Measurements from ENCODE around the gene LRRC15.

The LRRC15 gene

DNA sequence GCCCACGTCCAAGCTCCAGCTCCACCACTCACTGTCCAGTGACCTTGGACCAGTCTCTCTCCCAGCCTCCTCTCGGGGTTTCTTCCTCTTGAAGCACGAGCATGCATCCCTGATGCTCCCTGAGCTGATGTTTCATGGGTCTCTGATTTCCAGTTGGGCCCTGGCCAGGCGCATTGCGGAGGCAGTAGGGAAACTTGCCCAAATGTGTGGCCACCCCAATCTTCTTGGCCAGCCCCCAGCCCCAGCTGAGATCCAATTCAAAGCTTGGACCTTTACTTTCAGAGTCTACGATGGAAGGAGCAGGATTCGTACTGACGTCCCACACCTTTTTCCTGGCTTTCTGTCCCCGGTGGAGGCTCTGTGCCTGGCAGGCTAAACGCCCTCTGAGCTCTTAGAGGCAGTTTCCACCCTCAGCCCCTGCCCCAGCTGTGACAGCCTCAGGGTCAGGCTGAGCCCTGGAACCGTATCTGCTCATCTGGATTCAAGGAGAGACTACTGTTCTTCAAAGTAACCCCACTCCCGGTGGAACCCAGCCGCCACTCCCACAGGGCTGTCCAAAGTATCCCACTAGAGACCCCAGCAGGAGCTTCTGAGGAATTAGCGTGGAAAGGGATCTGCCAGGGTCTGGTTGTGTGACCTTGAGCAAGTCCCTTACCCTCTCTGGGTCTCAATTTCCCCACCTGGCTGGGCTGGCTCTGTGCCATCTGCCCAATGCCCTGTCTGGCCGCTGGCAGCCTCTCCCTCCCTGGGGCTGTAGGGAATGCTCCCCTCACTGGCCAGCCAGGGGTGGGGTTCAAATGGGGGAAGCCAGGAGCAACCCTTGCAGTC is 55.8 kb downstream of the LRRC15 start:
- TF ChIP-seq, protein P1, sequence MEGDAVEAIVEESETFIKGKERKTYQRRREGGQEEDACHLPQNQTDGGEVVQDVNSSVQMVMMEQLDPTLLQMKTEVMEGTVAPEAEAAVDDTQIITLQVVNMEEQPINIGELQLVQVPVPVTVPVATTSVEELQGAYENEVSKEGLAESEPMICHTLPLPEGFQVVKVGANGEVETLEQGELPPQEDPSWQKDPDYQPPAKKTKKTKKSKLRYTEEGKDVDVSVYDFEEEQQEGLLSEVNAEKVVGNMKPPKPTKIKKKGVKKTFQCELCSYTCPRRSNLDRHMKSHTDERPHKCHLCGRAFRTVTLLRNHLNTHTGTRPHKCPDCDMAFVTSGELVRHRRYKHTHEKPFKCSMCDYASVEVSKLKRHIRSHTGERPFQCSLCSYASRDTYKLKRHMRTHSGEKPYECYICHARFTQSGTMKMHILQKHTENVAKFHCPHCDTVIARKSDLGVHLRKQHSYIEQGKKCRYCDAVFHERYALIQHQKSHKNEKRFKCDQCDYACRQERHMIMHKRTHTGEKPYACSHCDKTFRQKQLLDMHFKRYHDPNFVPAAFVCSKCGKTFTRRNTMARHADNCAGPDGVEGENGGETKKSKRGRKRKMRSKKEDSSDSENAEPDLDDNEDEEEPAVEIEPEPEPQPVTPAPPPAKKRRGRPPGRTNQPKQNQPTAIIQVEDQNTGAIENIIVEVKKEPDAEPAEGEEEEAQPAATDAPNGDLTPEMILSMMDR (IDR thresholded peaks at IDR 0.05) = no peak
- peaks cover 2% of the 10 kb centered on the region for H3K36me3 Mint-ChIP-seq (ENCODE audit: low read depth)
- peaks cover 69% of the 10 kb centered on the region for H3K4me1 Mint-ChIP-seq
- no peak for DNase-seq
- no peak overlapping the region for H3K27ac Mint-ChIP-seq
- peaks cover 48% of the 10 kb centered on the region for H3K27me3 Mint-ChIP-seq (ENCODE audit: low read depth, poor library complexity)
- peaks cover 13% of the 10 kb centered on the region for H3K9me3 Mint-ChIP-seq
- H3K4me3 Mint-ChIP-seq = no peak overlapping the region

DNA sequence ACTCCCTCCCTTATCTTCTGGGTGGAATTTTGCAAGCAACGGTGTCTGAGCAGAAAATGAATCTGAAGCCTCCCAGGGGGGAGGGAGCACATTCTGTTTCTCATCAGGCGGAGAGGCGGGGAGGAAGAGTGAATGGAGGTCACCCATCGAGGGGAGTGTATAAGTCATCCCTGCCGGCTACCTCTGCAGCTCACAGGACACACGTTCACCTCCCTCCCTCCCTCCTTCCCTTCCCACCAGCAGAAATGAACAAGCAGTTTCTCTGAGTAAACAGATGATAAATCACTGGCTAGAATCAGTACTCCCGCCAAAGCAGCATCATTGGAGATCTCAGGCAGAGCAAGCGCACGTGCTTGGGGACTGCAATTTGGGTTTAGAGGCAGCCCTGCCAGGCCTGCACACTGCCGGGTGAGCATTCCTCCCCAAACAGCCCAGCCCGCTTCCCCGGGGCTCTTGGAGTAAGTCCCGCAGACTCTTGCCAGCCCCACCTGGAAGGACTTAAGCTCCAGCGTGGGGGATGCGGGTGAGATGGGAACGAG is 56.7 kb downstream of the LRRC15 start:
- Mint-ChIP-seq H3K27ac (peak overlapping the region; percentile 89), H3K27me3 (ENCODE audit: low read depth, poor library complexity) (peaks cover 52% of the 10 kb centered on the region)

DNA sequence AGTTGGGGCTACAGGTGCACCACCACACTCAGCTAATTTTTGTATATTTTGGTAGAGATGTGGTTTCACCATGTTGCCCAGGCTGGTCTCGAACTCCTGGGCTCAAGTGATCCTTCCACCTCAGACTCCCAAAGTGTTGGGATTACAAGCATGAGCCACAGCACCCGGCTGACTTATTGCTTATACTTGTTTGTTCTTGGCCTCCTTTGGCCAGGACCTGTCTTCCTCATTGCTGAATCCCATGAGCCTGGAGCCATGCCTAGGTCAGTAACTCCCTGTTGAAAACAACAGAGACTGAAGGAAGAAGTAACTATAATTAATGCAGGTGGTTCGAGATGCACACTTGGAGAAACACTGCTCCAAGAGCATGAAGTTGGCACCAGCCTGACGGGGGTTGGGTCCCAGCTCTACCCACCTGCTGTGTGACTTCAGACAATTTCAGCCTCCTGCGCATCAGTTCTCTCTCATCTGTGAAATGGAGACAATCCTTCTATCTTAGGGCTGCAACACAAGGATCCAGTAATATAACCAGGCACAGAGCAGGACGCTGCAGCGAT is 57.3 kb downstream of the LRRC15 start:
- Mint-ChIP-seq H3K27me3 (ENCODE audit: low read depth, poor library complexity) (peaks cover 47% of the 10 kb centered on the region), H3K36me3 (ENCODE audit: low read depth) (no peaks in the 10 kb centered on the region), H3K9me3 (peaks cover under 1% of the 10 kb centered on the region), H3K27ac (peak overlapping the region; percentile 89), H3K4me1 (peaks cover 77% of the 10 kb centered on the region), H3K4me3 (peak overlapping the region; percentile 31)
- DNase-seq = no peak
- TF ChIP-seq, protein P1 (IDR thresholded peaks at IDR 0.05) = no peak

More for the DNA sequence above, 56.7 kb downstream of the LRRC15 start:
- no peak for DNase-seq
- Mint-ChIP-seq H3K4me1 (peaks cover 74% of the 10 kb centered on the region), H3K36me3 (ENCODE audit: low read depth) (no peaks in the 10 kb centered on the region), H3K4me3 (peak overlapping the region; percentile 31), H3K9me3 (peaks cover 6% of the 10 kb centered on the region)
- TF ChIP-seq, protein P1 (IDR thresholded peaks at IDR 0.05) = no peak

DNA sequence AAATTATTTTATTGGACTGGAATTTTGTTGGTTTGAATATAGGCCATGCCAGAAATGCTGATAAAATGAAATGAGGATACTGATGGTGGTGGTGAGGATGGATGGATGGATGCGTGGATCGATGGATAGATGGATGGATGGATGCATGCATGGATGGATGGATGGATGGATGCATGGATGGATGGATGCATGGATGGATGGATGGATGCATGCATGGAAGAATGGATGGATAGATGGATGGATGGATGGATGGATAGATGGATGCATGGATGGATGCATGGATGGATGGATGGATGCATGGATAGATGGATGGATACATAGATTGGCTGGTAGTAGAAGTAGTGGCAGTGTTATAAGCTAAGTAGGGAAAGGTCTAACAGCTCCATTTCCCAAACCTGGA is 58.5 kb downstream of the LRRC15 start:
- H3K9me3 Mint-ChIP-seq = no peaks in the 10 kb centered on the region
- no peak overlapping the region for H3K4me3 Mint-ChIP-seq
- DNase-seq = no peak
- TF ChIP-seq, protein P1 (IDR thresholded peaks at IDR 0.05) = no peak
- H3K4me1 Mint-ChIP-seq = peaks cover 81% of the 10 kb centered on the region
- H3K27ac Mint-ChIP-seq = no peak overlapping the region
- H3K36me3 Mint-ChIP-seq (ENCODE audit: low read depth) = no peaks in the 10 kb centered on the region
- H3K27me3 Mint-ChIP-seq (ENCODE audit: low read depth, poor library complexity) = peaks cover 37% of the 10 kb centered on the region

DNA sequence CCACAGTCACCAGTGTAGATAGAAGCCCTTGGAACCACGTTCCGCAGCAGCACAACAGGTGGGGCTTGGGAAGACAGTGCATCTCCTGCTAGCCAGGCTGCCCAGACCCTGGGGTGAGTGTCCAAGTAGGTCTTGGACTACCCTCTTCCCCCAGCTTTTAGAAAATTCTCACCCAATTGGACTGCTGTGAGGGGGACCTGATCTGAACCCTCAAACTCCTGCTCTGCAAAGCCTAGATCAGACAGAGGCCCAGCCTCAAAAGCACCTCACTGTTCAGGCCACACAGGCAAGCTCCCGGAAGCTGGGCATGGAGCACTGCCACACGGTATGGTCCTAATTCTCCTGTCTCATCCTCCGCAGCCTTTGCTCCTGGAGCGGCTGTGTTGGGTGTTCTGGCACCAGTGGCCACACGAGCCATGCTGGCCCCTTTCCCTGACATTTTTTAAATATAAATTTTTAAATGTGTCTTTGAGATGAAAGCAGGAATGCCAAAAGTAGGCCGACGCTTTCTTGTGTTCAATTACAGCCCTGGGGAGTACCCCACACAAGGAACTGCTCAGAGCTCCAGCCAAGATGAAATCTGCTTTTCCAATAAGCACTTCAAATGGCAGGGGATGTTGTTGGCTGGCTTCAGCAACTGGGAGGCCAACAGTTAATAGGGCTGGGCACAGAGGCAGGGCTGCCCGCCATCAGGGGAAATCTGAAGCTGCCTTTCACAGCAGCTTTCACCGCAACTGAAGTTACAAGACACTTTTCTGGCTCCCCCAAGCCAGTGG is 59.3 kb downstream of the LRRC15 start:
- Mint-ChIP-seq H3K27me3 (ENCODE audit: low read depth, poor library complexity) (peaks cover 38% of the 10 kb centered on the region), H3K27ac (no peak overlapping the region), H3K4me3 (no peak overlapping the region), H3K36me3 (ENCODE audit: low read depth) (no peaks in the 10 kb centered on the region), H3K4me1 (peaks cover 84% of the 10 kb centered on the region), H3K9me3 (no peaks in the 10 kb centered on the region)
- DNase-seq = no peak
- TF ChIP-seq, protein P1 (IDR thresholded peaks at IDR 0.05) = no peak
